Tibial artery (tissue), 4 donors: Measurements from ENCODE around the gene OLFML1.

Source experiments
- DNase-seq, 2 donors: peaks; one replicate each; pipeline ENCODE4 v3.0.0-alpha.2; 2019
- H3K27ac ChIP-seq, 2 donors: fragments of 200-600 bp; sonication (generic) in 1 of 2; 1 replicate in 1 of 2; 2 replicates in 1 of 2; pipeline ENCODE4 v1.5.1; 2018 to 2019; ENCODE audit warnings: mild to moderate bottlenecking in 1 of 2
- H3K27me3 ChIP-seq, 2 donors: fragments of 200-600 bp; sonication (generic) in 1 of 2; one replicate each; pipeline versions ENCODE4 v1.5.1 to v1.6.0; 2016 to 2019
- H3K36me3 ChIP-seq, 3 donors: fragments of 200-600 bp; sonication (generic) in 2 of 3; one replicate each; pipeline ENCODE4 v1.5.1; 2016 to 2019; ENCODE audit warnings: mild to moderate bottlenecking in 2 of 3
- H3K4me1 ChIP-seq, 4 donors: fragments of 200-600 bp; sonication (generic) in 2 of 4; 1 replicate in 3 of 4; 2 replicates in 1 of 4; pipeline ENCODE4 v1.5.1; 2016 to 2019
- H3K4me3 ChIP-seq, 2 donors: fragments of 200-600 bp; sonication (generic) in 1 of 2; 1 replicate in 1 of 2; 2 replicates in 1 of 2; pipeline ENCODE4 v1.5.1; 2018 to 2019; ENCODE audit warnings: mild to moderate bottlenecking in 2 of 2
- H3K9me3 ChIP-seq, 3 donors: fragments of 200-600 bp; sonication (generic) in 1 of 3; one replicate each; pipeline ENCODE4 v1.5.1; 2016 to 2019
- CTCF ChIP-seq, 2 experiments: fragments of 200-600 bp in 1 of 2; fragments of 450-650 bp in 1 of 2; IDR thresholded peaks; one replicate each; pipeline ENCODE4 v1.5.1; 2017 to 2019; ENCODE audit warnings: antibody characterized with exemption in 2 of 2, mild to moderate bottlenecking in 1 of 2, moderate library complexity in 1 of 2
- intact Hi-C: fragments of 100-400 bp; cut with DNase I; formaldehyde crosslinking; loops from one replicate; pipeline ENCODE4 v1.15.0; 2023; ENCODE audit warnings: low total_unique reads

Gene OLFML1

GRCh38 chr11:7449841-7450214, 35.5 kb upstream of the OLFML1 start:
- no peak overlapping the region for H3K4me3 ChIP-seq
- no peaks in the 10 kb centered on the region for H3K9me3 ChIP-seq
- DNase-seq = no peak
- H3K27ac ChIP-seq = no peak overlapping the region
- H3K27me3 ChIP-seq = no peaks in the 10 kb centered on the region
- H3K36me3 ChIP-seq = no peaks in the 10 kb centered on the region
- intact Hi-C loops = no loop called here
- H3K4me1 ChIP-seq = no peaks in the 10 kb centered on the region
- no peak for TF ChIP-seq CTCF (IDR thresholded peaks at IDR 0.05)

GRCh38 chr11:7450836-7451235, 34.5 kb upstream of the OLFML1 start:
- H3K36me3 ChIP-seq = no peaks in the 10 kb centered on the region
- no peaks in the 10 kb centered on the region for H3K9me3 ChIP-seq
- H3K4me3 ChIP-seq = no peak overlapping the region
- TF ChIP-seq CTCF (IDR thresholded peaks at IDR 0.05) = no peak
- H3K4me1 ChIP-seq = no peaks in the 10 kb centered on the region
- no peaks in the 10 kb centered on the region for H3K27me3 ChIP-seq
- intact Hi-C loops = no loop called here
- no peak for DNase-seq
- no peak overlapping the region for H3K27ac ChIP-seq

GRCh38 chr11:7451520-7451919, 33.8 kb upstream of the OLFML1 start:
- Histone ChIP-seq H3K27ac (no peak overlapping the region), H3K4me3 (no peak overlapping the region), H3K36me3 (no peaks in the 10 kb centered on the region), H3K9me3 (no peaks in the 10 kb centered on the region), H3K27me3 (no peaks in the 10 kb centered on the region), H3K4me1 (no peaks in the 10 kb centered on the region)
- intact Hi-C loops = no loop called here
- no peak for TF ChIP-seq CTCF (IDR thresholded peaks at IDR 0.05)
- no peak for DNase-seq

- DNase-seq = no peak
- intact Hi-C loops = no loop called here
- no peaks in the 10 kb centered on the region for H3K27me3 ChIP-seq
Measured at GRCh38 chr11:7451952-7452494, 33.3 kb upstream of the OLFML1 start.

GRCh38 chr11:7454854-7455253, 30.5 kb upstream of the OLFML1 start:
- no peak for DNase-seq
- Histone ChIP-seq H3K4me1 (no peaks in the 10 kb centered on the region), H3K36me3 (no peaks in the 10 kb centered on the region), H3K27ac (no peak overlapping the region), H3K4me3 (no peak overlapping the region), H3K27me3 (no peaks in the 10 kb centered on the region), H3K9me3 (no peaks in the 10 kb centered on the region)
- intact Hi-C loops = no loop called here
- no peak for TF ChIP-seq CTCF (IDR thresholded peaks at IDR 0.05)

More at GRCh38 chr11:7451952-7452494, 33.3 kb upstream of the OLFML1 start:
- H3K4me3 ChIP-seq = no peak overlapping the region
- no peaks in the 10 kb centered on the region for H3K36me3 ChIP-seq
- TF ChIP-seq CTCF (IDR thresholded peaks at IDR 0.05) = no peak
- no peaks in the 10 kb centered on the region for H3K4me1 ChIP-seq
- H3K27ac ChIP-seq = no peak overlapping the region
- H3K9me3 ChIP-seq = no peaks in the 10 kb centered on the region

GRCh38 chr11:7457211-7457610, 28.1 kb upstream of the OLFML1 start:
- Histone ChIP-seq H3K36me3 (no peaks in the 10 kb centered on the region), H3K27ac (no peak overlapping the region), H3K4me1 (no peaks in the 10 kb centered on the region), H3K27me3 (no peaks in the 10 kb centered on the region), H3K9me3 (no peaks in the 10 kb centered on the region), H3K4me3 (no peak overlapping the region)
- no peak for TF ChIP-seq CTCF (IDR thresholded peaks at IDR 0.05)
- DNase-seq = no peak
- intact Hi-C loops = no loop called here
